NCI-H526 treated with DMSO at 0.1 percent for 48 hours (cell line): ENCODE results near the gene STRBP.
"Not testable (repeated sequence)": the region's sequence is repeated elsewhere in the genome, so short reads cannot be mapped to it uniquely, and the experiment has no call there.

Source experiments
- DNase-seq: peaks from one replicate; lab custom pipeline; 2025; lab: John Stamatoyannopoulos, UW

The STRBP gene

GRCh38 chr9:123283048-123283408 is 14.6 kb upstream of the STRBP start:
- no peak for DNase-seq

- DNase-seq: no peak
Measured at GRCh38 chr9:123282362-123283047, 14.1 kb upstream of the STRBP start.

GRCh38 chr9:123281659-123282350 is 13.4 kb upstream of the STRBP start:
- no peak for DNase-seq

GRCh38 chr9:123278879-123279493 is 10.6 kb upstream of the STRBP start:
- not testable (repeated sequence) for DNase-seq

GRCh38 chr9:123278361-123278760 is 10.0 kb upstream of the STRBP start:
- DNase-seq: no peak

- DNase-seq: no peak
Measured at GRCh38 chr9:123276551-123276950, 8.2 kb upstream of the STRBP start.

- not testable (repeated sequence) for DNase-seq
Measured at GRCh38 chr9:123271133-123271532, 2.7 kb upstream of the STRBP start.

- DNase-seq: no peak
Measured at GRCh38 chr9:123269281-123269680, 895 bp upstream of the STRBP start.

- DNase-seq: no peak
Measured at GRCh38 chr9:123268199-123268464, 254 bp downstream of the STRBP start.

GRCh38 chr9:123267481-123268198 is 746 bp downstream of the STRBP start:
- DNase-seq: no peak

- DNase-seq: no peak
Measured at GRCh38 chr9:123266655-123267399, 1.6 kb downstream of the STRBP start.

GRCh38 chr9:123265833-123266232 is 2.6 kb downstream of the STRBP start:
- no peak for DNase-seq

GRCh38 chr9:123263227-123263626 is 5.2 kb downstream of the STRBP start:
- no peak for DNase-seq

- no peak for DNase-seq
Measured at GRCh38 chr9:123262338-123262737, 6.0 kb downstream of the STRBP start.

GRCh38 chr9:123261006-123261677 is 7.2 kb downstream of the STRBP start:
- DNase-seq: no peak

- no peak for DNase-seq
Measured at GRCh38 chr9:123260340-123260739, 8.0 kb downstream of the STRBP start.

GRCh38 chr9:123257276-123257675 is 11.1 kb downstream of the STRBP start:
- DNase-seq: no peak

GRCh38 chr9:123255718-123256117 is 12.7 kb downstream of the STRBP start:
- DNase-seq: no peak

GRCh38 chr9:123253204-123253603 is 15.2 kb downstream of the STRBP start:
- no peak for DNase-seq

GRCh38 chr9:123251741-123252140 is 16.6 kb downstream of the STRBP start:
- DNase-seq: no peak

- no peak for DNase-seq
Measured at GRCh38 chr9:123251324-123251723, 17.1 kb downstream of the STRBP start.

GRCh38 chr9:123250504-123250903 is 17.9 kb downstream of the STRBP start:
- DNase-seq: no peak
